ENCODE measurements around the gene CDC14B. TPM values are rescaled to one million over a fixed set of nuclear protein-coding genes. Genes with fewer than 3 reads are reported as not detected.
"Not testable (repeated sequence)": the region's sequence is repeated elsewhere in the genome, so short reads cannot be mapped to it uniquely, and the experiment has no call there.

Gene CDC14B
- total RNA-seq, 1 donor, result 7.6 TPM

- H3K27me3 ChIP-seq (ENCODE audit: insufficient read depth, low read length), result no peaks in the 10 kb centered on the region
- peaks cover 15% of the 10 kb centered on the region for H3K4me1 ChIP-seq (ENCODE audit: insufficient read depth, low read length)
- no peak overlapping the region for H3K4me3 ChIP-seq (ENCODE audit: low read length)
- H3K9me3 ChIP-seq (ENCODE audit: low read depth, low read length), result no peaks in the 10 kb centered on the region
Observed at GRCh38 chr9:96646081-96646991, 26.7 kb upstream of the CDC14B start.

GRCh38 chr9:96644137-96644536 is 24.5 kb upstream of the CDC14B start:
- no peak overlapping the region for H3K4me3 ChIP-seq (ENCODE audit: low read length)
- no peaks in the 10 kb centered on the region for H3K9me3 ChIP-seq (ENCODE audit: low read depth, low read length)
- peaks cover 15% of the 10 kb centered on the region for H3K4me1 ChIP-seq (ENCODE audit: insufficient read depth, low read length)
- no peaks in the 10 kb centered on the region for H3K27me3 ChIP-seq (ENCODE audit: insufficient read depth, low read length)

DNA sequence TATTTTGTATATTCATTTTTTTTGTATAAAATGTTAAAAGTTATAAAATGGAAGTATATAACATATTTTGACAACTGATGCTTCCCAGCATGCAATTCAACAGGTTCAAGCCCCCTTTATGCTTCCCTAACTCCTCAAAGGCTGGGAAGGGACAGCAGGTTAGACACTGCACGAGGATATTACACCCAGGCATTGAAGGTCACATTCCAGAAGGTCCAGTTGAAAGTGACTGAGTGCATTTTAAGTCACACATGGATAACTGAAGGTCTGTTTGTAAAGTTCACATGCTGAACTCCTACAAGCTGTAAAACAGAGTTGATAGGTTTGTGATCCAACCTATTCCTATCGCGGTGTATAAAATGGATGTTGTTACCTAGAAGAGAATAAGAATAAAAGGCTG is 21.9 kb upstream of the CDC14B start:
- Histone ChIP-seq H3K9me3 (ENCODE audit: low read depth, low read length) (no peaks in the 10 kb centered on the region), H3K4me3 (ENCODE audit: low read length) (no peak overlapping the region), H3K27me3 (ENCODE audit: insufficient read depth, low read length) (no peaks in the 10 kb centered on the region), H3K4me1 (ENCODE audit: insufficient read depth, low read length) (peaks cover 10% of the 10 kb centered on the region)

DNA sequence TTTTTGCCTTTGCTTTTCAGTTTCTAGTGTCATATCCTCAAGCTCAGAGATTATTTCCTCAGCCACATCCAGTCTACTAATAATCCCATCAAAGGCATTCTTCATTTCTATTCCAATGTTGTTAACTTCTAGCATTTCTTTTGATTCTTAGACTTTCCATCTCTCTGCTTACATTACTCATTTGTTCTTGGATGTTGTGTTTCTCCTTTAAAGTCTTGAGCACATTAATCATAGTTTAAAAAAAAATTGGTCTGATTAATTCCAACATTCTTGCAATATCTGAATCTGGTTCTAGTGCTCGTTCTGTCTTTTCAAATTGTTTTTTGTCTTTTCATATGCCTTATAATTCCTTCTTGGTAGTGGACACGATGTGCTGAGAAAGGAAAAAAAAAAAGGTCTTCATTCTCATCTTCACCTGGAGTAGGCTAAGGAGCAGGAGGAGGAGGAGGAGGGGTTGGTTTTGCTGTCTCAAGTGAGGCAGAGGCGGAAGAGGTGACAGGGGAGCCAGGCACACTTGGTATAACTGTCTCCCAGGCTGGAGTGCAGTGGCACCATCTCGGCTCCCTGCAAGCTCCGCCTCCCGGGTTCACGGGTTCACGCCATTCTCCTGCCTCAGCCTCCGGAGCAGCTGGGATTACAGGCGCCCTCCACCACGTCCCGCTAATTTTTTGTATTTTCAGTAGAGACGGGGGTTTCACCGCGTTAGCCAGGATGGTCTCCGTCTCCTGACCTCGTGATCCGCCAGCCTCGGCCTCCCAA is 19.1 kb upstream of the CDC14B start:
- Histone ChIP-seq H3K27me3 (ENCODE audit: insufficient read depth, low read length) (no peaks in the 10 kb centered on the region), H3K4me1 (ENCODE audit: insufficient read depth, low read length) (no peaks in the 10 kb centered on the region), H3K9me3 (ENCODE audit: low read depth, low read length) (no peaks in the 10 kb centered on the region), H3K4me3 (ENCODE audit: low read length) (no peak overlapping the region)

DNA sequence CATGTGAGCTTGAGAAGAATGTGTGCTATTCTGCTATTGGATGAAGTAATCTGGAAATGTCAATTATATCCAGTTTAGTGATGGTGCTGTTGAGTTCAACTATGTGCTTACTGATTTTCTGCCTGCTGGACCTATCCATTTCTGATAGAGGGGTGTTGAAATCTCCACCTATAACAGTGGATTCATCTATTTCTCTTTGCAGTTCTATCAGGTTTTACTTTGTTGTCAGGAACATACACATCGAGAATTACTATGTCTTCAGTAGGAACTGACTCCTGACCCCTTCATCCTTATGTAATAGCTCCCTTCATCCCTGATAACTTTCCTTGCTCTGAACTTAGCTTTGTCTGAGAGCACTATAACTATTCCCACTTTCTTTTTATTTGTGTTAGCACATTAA is 16.7 kb upstream of the CDC14B start:
- H3K4me1 ChIP-seq (ENCODE audit: insufficient read depth, low read length), result no peaks in the 10 kb centered on the region
- H3K4me3 ChIP-seq (ENCODE audit: low read length), result no peak overlapping the region
- H3K9me3 ChIP-seq (ENCODE audit: low read depth, low read length), result no peaks in the 10 kb centered on the region
- H3K27me3 ChIP-seq (ENCODE audit: insufficient read depth, low read length), result no peaks in the 10 kb centered on the region

- H3K9me3 ChIP-seq (ENCODE audit: low read depth, low read length); H3K27me3 ChIP-seq (ENCODE audit: insufficient read depth, low read length); H3K4me1 ChIP-seq (ENCODE audit: insufficient read depth, low read length); H3K4me3 ChIP-seq (ENCODE audit: low read length): not testable (repeated sequence)
Observed at GRCh38 chr9:96633579-96633978, 13.9 kb upstream of the CDC14B start.

GRCh38 chr9:96626912-96627311 is 7.3 kb upstream of the CDC14B start:
- H3K4me1 ChIP-seq (ENCODE audit: insufficient read depth, low read length), result no peaks in the 10 kb centered on the region

DNA sequence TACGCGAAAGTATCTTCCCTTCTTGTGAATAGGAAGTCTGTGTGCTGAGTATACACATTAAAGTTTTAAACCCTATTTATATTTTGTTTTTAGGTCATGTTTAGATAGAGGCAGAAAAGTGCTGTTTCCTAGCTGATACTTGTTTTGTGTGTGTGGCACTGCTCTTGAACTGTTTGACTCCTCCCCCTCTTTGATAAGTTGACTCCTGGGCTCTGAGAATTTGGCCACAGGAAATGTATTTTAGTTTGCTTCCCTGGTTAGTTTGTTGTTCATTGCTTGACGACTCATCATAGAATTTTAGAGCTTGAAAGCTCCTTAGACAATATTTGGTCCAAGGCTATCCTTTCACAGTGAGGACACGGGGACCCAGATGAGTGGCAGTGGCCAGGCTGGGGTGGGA is 2.0 kb upstream of the CDC14B start:
- peaks cover 50% of the 10 kb centered on the region for H3K27me3 ChIP-seq (ENCODE audit: insufficient read depth, low read length)
- H3K4me3 ChIP-seq (ENCODE audit: low read length), result no peak overlapping the region
- peaks cover 6% of the 10 kb centered on the region for H3K4me1 ChIP-seq (ENCODE audit: insufficient read depth, low read length)

More at GRCh38 chr9:96626912-96627311, 7.3 kb upstream of the CDC14B start:
- Histone ChIP-seq H3K9me3 (ENCODE audit: low read depth, low read length) (no peaks in the 10 kb centered on the region), H3K4me3 (ENCODE audit: low read length) (no peak overlapping the region), H3K27me3 (ENCODE audit: insufficient read depth, low read length) (peaks cover 7% of the 10 kb centered on the region)

DNA sequence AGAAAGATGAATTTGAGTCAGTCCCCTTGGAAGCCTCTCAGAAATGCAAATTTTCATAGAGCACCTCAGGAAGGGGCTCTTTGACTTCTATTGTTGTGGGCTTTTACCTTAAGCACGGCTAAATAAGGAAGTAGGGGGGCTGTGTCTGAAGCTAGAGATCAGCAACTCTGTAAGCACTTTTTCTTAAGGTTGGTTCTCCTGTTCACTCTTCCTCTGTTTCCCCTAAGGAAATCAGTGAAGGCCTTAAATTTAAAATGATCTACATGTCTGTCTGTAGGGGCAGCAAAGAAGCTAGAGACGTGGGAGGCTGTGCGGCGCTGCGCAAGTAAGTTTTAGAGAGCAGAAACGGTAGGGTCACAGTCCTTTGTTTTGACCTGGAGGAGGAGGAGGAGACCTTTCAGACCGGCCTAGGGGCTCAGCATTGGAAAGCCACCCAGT is 1.2 kb upstream of the CDC14B start:
- Histone ChIP-seq H3K9me3 (ENCODE audit: low read depth, low read length) (no peaks in the 10 kb centered on the region), H3K4me1 (ENCODE audit: insufficient read depth, low read length) (peaks cover 6% of the 10 kb centered on the region), H3K4me3 (ENCODE audit: low read length) (no peak overlapping the region), H3K27me3 (ENCODE audit: insufficient read depth, low read length) (peaks cover 51% of the 10 kb centered on the region)

More for the DNA sequence above, 2.0 kb upstream of the CDC14B start:
- H3K9me3 ChIP-seq (ENCODE audit: low read depth, low read length), result no peaks in the 10 kb centered on the region

- Histone ChIP-seq H3K9me3 (ENCODE audit: low read depth, low read length) (no peaks in the 10 kb centered on the region), H3K4me1 (ENCODE audit: insufficient read depth, low read length) (peaks cover 6% of the 10 kb centered on the region), H3K4me3 (ENCODE audit: low read length) (no peak overlapping the region), H3K27me3 (ENCODE audit: insufficient read depth, low read length) (peaks cover 56% of the 10 kb centered on the region)
Observed at GRCh38 chr9:96620181-96620514, 505 bp upstream of the CDC14B start.

- H3K4me1 ChIP-seq (ENCODE audit: insufficient read depth, low read length), result peaks cover 6% of the 10 kb centered on the region
- no peaks in the 10 kb centered on the region for H3K9me3 ChIP-seq (ENCODE audit: low read depth, low read length)
- H3K27me3 ChIP-seq (ENCODE audit: insufficient read depth, low read length), result peaks cover 61% of the 10 kb centered on the region
- no peak overlapping the region for H3K4me3 ChIP-seq (ENCODE audit: low read length)
Observed at GRCh38 chr9:96619124-96619465, 548 bp downstream of the CDC14B start.

DNA sequence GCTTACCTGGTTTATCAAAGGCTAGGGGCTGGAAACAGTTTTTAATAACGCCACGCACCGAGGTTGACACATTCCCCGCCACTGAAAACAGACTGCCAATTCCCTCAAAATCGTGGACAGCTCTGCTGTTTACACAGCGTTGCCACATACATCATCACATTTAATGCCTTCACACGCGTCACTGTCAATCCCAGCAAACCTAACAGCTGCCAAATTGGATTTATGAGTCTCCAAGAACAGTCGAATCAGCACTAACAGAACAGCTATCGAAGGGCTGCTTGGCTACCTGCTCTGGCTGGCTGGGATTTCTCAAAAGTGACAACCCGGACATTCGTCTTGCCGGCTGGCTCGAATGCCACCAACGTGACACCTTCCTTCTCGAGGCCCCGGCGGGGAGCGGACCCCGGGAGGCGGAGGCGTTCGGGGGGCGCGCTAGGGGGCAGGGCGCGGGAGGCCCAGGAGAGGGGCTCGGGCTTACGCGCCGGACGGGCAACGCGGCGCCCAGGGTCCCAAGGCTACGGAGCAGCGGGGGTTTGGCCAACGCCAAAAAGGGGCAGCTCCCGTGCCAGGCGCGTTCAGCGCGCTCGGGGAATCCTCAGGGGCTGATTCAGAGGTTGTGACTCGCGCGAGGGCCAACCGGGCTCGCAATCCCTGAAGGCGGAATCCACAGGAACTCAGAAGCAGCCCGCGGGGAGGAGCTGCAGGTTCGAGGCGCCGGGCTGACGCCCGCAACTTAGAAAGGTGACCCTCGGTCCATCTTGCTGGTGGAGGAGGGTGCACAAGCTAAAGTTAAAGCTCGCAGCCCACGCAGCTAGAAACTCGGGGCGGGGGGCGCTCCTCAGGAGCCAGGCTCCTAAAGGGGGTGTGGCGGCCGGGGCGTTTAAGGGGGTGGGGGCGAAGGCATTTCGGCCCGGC is 1.2 kb downstream of the CDC14B start:
- peaks cover 6% of the 10 kb centered on the region for H3K4me1 ChIP-seq (ENCODE audit: insufficient read depth, low read length)
- no peak overlapping the region for H3K4me3 ChIP-seq (ENCODE audit: low read length)
- peaks cover 67% of the 10 kb centered on the region for H3K27me3 ChIP-seq (ENCODE audit: insufficient read depth, low read length)
- no peaks in the 10 kb centered on the region for H3K9me3 ChIP-seq (ENCODE audit: low read depth, low read length)

DNA sequence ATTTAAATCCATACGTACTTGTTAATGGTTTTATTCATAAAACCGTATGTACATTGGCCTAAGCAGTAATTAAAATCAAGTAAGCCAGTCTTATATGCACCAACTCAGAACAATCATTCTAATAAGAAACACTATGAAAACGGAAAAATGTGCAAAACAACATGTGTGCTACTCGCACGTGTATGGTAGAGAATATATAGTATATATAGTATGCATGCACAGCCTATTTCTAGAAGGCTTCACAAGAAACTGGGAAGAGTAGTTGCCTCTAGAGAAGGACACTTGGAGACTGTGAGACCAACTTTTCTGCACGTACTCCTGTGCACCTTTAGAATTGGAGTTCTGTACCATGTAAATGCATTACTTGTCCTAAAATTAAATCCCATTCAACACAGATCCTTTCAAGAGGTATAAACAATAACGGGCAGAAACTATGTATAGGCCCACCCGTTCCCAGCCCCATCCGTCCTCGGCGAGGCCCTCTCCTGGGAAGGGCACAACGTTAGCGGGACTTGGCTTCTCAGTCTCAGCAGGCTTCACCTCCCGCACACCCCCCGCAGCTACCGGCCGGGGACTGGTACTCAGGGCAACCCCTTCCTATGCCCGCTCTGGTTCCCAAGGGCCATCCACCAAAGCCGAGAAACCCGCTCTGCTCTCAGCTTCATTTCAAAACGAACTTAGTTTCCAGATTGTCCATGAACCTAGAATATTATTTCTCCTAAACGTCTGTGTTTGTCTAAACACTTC is 2.0 kb downstream of the CDC14B start:
- H3K4me3 ChIP-seq (ENCODE audit: low read length), result no peak overlapping the region
- peaks cover 69% of the 10 kb centered on the region for H3K27me3 ChIP-seq (ENCODE audit: insufficient read depth, low read length)
- no peaks in the 10 kb centered on the region for H3K9me3 ChIP-seq (ENCODE audit: low read depth, low read length)
- peaks cover 6% of the 10 kb centered on the region for H3K4me1 ChIP-seq (ENCODE audit: insufficient read depth, low read length)

GRCh38 chr9:96616817-96617438 is 2.7 kb downstream of the CDC14B start:
- Histone ChIP-seq H3K27me3 (ENCODE audit: insufficient read depth, low read length) (peaks cover 74% of the 10 kb centered on the region), H3K9me3 (ENCODE audit: low read depth, low read length) (no peaks in the 10 kb centered on the region), H3K4me3 (ENCODE audit: low read length) (no peak overlapping the region), H3K4me1 (ENCODE audit: insufficient read depth, low read length) (peaks cover 6% of the 10 kb centered on the region)

Measured in mononuclear cell (primary cell).